Head of caudate nucleus (tissue), 42 donors: ENCODE results near the gene ELF2.
"Not testable (repeated sequence)": the region's sequence is repeated elsewhere in the genome, so short reads cannot be mapped to it uniquely, and the experiment has no call there.

ENCODE experiments used
- DNase-seq, 42 donors: peaks; one replicate each; pipeline versions ENCODE4 v3.0.0 to v3.0.0-alpha.2; 2020 to 2021; ENCODE audit warnings: mixed read lengths in 7 of 42
- intact Hi-C: fragments of 100-400 bp; cut with DNase I; formaldehyde crosslinking; loops from one replicate; pipeline ENCODE4 v1.15.0; 2022

The ELF2 gene

DNA sequence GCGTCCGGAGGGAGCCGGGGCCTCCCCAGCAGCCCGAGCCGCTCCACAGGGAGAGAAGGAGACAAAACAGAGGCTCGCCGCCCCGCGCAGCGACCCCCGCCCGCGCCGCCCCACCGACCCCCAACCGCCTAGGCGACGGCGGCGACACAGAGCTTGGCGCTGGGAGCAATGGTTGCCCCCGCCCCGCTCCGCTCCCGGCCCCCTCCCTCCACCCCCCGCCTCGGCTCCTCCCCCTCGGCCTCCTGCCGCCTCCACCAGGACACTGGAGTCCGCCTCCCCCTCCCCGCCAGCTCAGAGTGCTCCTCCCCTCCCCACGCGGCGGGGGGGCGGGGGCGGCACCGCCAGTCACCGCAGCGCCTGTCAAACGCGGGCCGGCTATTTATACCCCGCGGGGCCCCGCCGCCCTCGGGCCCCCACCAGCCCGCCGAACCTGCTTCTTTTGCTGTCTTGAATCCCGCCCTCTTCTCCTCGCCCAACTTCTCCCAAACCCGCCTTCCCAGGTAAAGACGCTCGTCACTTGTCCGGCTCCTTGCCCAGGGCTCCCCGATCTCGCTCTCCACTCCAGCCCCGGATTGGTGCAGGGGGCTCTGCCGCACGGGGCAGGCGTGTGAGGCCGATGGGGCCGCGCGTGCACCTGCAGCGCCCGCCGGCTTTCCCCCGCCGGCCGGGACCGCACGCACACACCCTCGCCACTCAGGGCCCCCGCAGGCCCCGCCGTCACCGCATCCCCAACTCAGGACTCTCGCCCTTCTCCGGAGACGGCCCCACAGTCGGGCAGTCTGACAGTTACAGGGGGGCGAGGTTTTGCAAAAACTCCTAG, at the start of gene ELF2:
TSS of gene ELF2 (minus strand) at position 170 of the 820 bp plus-strand sequence. CDS start 39,517 bp downstream, outside the sequence.
- intact Hi-C loops, result loop anchor here (1.0 to 5.0 kb wide), 4 partner anchors 94 to 145 kb away; partner anchors contain the start of gene NAA15
- DNase-seq, result peak; percentile 86 to 99 (median 96)

- intact Hi-C loops, result no loop called here
- peak in 19 of 42 donors; percentile 6 to 65 (median 26) for DNase-seq
These were observed 46.8 kb upstream of the ELF2 start for GRCh38 chr4:139223682-139224317.

DNA sequence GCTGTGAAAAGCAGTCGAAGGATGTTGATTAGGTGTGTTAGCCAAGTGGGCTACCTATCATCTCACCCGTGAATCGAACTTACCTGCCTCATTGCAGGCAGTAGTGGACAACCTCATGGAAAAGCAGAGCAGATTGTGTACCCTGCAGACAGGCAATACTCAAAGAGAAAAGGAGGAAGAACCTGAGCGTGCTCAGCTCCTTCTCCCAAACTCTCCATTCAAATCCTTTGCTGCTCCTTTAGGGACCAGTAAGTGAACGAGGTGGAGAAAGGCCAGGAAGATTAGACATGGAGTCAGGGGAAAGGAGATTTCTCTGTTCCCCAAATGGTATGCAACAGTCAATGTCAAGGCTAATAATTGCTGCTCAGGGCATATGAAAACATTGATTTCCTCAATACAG, 45.2 kb upstream of the ELF2 start:
- intact Hi-C loops, result no loop called here
- DNase-seq, result no peak

- no peak for DNase-seq
- intact Hi-C loops, result no loop called here
These were observed 44.7 kb upstream of the ELF2 start for GRCh38 chr4:139221687-139222086.

DNA sequence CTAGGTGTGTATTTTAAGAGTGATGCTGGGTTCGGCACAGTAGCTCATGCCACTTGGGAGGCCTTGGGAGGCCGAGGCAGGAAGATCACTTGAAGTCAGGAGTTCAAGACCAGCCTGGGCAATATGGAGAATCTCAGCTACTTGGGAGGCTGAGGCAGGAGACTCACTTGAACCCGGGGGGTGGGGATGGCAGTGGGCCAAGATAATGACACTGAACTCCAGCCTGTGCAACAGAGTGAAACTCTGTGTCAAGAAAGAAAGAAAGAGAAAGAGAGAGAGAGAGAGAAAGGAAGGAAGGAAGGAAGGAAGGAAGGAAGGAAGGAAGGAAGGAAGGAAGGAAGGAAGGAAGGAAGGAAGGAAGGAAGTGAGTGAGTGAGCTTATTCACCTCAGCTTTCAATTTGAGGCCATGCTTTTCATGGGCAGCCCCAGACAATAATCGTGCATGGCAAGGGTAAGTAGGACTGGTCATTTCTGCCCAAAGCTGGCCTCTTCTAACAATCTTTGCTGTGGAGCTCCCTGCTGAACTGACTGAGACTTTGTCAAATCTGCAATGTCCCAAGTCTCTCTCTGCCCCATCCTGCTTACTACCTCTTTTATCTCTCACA, 42.5 kb upstream of the ELF2 start:
- no peak for DNase-seq
- intact Hi-C loops, result no loop called here

DNA sequence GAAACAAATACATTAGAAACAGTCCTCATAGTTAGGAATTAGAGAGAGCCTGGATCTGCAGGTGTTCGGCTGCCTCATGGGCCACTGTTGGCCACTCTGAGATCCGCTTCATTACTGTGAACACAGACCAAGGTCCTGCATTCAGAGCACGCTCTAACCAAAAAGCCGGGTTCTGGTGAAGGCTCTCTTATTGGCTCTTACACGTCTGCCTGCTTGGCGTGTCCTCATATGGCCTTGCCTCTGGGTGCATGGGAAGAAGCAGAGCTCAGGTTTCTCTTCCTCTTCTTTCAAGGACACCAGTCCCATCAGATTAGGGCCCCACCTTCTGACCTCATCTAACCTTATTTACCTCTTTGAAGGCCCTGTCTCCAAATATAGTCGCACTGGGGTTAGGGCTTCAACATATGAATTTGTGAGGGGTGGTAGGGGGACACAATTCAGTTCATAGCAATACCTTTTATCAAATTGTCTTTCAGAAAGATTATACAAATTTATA, 37.1 kb upstream of the ELF2 start:
- peak in 6 of 42 donors; percentile 2 to 47 (median 9) for DNase-seq

DNA sequence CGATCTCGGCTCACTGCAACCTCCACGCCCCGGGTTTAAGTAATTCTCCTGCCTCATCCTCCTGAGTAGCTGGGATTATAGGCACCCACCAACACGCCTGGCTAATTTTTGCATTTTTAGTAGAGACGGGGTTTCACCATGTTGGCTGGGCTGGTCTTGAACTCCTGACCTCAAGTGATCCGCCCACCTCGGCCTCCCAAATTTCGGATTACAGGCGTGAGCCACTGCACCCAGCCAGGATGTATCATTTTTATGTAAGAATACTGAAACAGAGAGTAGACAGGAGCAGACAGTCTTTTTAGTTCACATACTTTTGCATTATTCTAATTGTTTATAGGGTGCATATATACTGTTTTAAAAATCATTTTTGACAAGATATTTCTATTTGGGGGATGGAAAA, 36.6 kb upstream of the ELF2 start:
- intact Hi-C loops, DNase-seq: not testable (repeated sequence)

More for the DNA sequence above, 37.1 kb upstream of the ELF2 start:
- intact Hi-C loops, result no loop called here

DNA sequence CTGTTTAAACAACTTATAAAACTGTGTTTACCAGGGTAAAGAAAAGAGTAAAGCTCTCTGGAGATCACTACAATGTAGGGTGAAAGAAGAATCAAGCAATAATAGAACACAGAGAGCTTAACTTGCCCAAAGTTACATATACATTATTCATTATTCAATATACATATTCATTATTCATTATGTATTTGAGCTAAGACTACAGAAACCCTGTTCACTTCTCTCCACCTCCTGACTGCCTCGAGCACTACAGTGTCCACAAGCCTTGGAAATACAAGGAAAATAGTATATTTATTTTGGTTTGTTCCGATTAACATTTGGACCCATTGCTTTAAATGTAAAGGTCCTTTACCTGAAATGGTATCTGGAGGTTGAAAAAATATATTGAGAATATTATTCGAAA, 35.9 kb upstream of the ELF2 start:
- intact Hi-C loops, result no loop called here
- no peak for DNase-seq

- intact Hi-C loops, result no loop called here
- no peak for DNase-seq
These were observed 33.5 kb upstream of the ELF2 start for GRCh38 chr4:139210486-139210885.

DNA sequence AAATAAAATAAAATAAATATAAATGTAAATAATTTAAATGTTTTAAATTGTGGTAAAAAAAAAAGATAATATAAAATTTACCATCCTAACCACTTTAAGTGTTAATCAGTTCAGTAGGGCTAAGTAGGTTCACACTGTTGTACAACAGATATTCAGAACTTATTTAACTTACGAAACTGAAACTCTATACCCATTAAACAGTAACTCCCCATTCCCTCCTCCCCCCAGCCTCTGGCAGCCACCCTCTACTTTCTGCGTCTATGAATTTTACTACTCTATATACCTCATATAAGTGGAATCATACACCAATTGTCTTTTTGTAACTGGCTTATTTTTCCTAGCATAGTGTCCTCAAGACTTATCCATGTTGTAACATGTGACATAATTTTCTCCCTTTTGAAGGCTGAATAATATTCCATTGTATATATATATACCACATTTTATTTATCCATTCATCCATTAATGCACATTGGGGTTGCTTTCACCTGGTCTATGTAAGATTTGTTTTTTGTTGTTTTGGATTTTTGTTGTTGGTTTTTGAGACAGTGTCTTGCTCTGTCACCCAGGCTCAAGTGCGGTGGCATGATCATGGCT, 32.5 kb upstream of the ELF2 start:
- intact Hi-C loops, result no loop called here
- no peak for DNase-seq

DNA sequence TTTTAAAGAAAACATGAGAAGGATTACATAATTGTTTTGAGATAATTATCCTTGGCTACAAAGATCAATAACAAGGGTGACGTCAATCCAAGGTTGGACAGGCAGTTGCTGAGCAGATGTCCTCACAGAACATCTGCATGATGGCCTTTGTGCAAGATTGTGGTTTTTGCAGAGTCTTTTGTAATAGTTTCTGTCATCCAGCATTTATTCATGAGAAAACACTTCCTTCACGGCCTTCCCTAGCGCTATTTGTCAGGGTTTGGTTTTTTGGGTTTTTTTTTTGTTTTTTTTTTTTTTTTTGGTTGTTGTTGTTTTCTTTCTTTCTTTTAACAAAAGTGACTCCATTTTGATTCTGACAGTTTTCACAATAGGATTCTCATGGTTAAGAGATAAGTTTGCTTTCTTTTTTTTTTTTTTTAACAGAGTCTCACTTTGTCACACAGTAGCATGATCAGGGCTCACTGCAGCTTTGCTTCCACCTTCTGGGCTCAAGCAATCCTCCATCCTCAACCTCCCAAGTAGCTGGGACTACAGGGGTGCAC, 31.5 kb upstream of the ELF2 start:
- intact Hi-C loops, result no loop called here
- DNase-seq, result peak in 2 of 42 donors; percentile 8 to 22

DNA sequence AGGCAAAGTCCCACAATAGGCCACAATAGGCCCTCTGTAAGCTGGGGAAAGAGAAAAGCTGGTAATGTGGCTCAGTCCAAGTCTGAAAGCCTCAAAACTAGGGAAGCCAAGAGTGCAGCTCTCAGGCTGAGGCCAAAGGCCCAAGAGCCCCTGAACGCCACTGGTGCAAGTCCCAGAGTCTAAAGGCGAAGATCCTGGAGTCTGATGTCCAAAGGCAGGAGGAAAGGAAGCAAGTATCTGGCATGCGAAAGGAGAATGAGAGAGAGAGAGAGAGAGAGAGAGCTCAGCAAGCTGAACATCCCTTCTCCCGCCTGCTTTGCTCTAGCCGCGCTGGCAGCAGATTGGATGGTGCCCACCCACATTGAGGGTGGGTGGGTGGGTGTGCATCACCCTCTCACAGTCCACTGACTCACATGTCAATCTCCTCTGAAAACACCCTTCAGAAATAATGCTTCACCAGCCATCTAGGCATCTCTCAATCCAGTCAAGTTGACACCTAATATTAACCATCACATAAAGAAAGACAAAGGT, 30.9 kb upstream of the ELF2 start:
- intact Hi-C loops, result no loop called here
- DNase-seq, result peak in 17 of 42 donors; percentile 8 to 46 (median 23)

- DNase-seq, result no peak
- intact Hi-C loops, result no loop called here
These were observed 30.2 kb upstream of the ELF2 start for GRCh38 chr4:139207247-139207646.

GRCh38 chr4:139202991-139203390, 26.0 kb upstream of the ELF2 start:
- no peak for DNase-seq
- intact Hi-C loops, result no loop called here

DNA sequence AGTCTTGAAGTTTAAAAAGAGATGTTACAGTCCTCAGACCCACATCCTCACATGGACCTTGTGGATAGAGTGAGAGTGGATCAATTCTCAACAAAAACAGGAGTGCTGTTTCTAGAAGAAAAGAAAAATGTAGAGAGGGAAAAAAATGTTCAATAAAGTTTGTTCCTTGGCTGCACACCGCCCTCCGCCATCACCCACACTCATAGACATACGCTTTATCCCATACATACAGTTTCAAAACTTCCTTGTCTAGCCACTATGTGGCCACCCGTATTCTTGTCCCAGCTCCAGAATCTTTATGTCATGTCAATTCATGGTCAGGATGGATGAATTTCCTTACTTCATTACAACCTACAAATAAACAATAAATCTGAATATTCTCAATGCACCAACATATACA, 23.5 kb upstream of the ELF2 start:
- no peak for DNase-seq
- intact Hi-C loops, result no loop called here

- intact Hi-C loops, result no loop called here
- no peak for DNase-seq
These were observed 23.1 kb upstream of the ELF2 start for GRCh38 chr4:139200102-139200501.

DNA sequence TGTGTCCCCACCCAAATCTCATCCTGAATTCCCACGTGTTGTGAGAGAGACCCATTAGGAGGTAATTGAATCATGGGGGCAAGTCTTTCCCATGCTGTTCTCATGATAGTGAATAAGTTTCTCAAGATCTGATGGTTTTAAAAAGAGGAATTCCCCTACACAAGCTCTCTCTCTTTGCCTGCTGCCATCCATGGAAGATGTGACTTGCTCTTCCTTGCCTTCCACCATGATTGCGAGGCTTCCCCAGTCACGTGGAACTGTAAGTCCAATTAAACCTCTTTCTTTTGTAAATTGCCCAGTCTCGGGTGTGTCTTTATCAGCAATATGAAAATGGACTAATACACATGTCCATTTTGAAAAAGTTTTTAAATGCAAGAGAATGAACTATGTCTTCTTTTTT, 20.2 kb upstream of the ELF2 start:
- intact Hi-C loops, result not testable (repeated sequence)
- DNase-seq, result peak in 1 of 42 donors; percentile 0

DNA sequence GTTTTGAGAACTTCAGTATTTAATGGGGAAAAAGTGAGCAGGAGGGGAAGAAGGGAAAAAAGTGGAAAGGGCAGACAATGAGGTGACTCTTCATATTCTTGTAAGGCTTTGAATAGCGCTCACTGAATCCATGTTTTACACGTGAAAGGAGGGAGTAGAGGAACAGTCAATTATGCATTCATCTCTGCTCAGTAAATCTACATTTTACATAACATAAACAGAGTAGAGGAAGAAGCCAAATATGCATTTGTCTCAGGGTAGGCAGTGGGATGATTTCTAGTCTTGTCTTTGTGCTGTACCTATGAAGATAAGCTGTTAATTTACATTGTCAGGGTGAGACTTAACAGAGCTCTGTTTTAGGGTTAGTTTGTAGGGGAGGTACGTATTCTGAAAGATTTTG, 19.4 kb upstream of the ELF2 start:
- intact Hi-C loops, result no loop called here

DNA sequence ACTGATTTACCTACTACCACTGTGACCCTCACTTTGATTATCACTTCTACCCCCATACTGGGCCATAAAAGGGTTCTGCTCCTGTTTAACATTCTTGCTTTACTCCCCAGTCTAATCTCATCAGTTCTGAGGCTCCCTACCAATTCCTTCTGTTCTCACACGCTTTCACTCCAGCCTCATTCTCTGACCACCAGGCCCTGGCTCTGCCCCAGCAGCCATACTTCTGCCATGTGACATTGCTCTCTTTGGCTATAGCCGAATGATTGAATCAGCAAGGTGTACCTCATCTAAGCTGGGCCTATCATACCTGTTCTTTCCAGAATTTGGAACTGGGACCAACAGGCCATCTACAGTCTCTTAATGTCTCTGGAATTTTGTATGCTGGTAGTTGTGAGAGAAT, 14.4 kb upstream of the ELF2 start:
- no peak for DNase-seq
- intact Hi-C loops, result no loop called here

More for the DNA sequence above, 19.4 kb upstream of the ELF2 start:
- DNase-seq, result no peak
